NCI-H2171 (cell line): ENCODE measurements around the gene LAMA5.

Experiments used
- DNase-seq: peaks from one replicate; lab custom pipeline; 2025; lab: John Stamatoyannopoulos, UW

LAMA5 gene

GRCh38 chr20:62284448-62284847 lies 82.7 kb downstream of the LAMA5 start:
- DNase-seq: no peak

GRCh38 chr20:62282877-62283503 lies 84.1 kb downstream of the LAMA5 start:
- no peak for DNase-seq

- DNase-seq: no peak
Observed at GRCh38 chr20:62282103-62282502, 85.0 kb downstream of the LAMA5 start.

GRCh38 chr20:62281161-62281933 lies 85.8 kb downstream of the LAMA5 start:
- no peak for DNase-seq

GRCh38 chr20:62280303-62280702 lies 86.8 kb downstream of the LAMA5 start:
- DNase-seq: no peak

GRCh38 chr20:62277253-62277652 lies 89.9 kb downstream of the LAMA5 start:
- DNase-seq: no peak

- DNase-seq: no peak
Observed at GRCh38 chr20:62276439-62276838, 90.7 kb downstream of the LAMA5 start.

GRCh38 chr20:62275219-62275618 lies 91.9 kb downstream of the LAMA5 start:
- no peak for DNase-seq

- DNase-seq: no peak
Observed at GRCh38 chr20:62274332-62274950, 92.7 kb downstream of the LAMA5 start.

- DNase-seq: no peak
Observed at GRCh38 chr20:62273416-62273815, 93.7 kb downstream of the LAMA5 start.

- no peak for DNase-seq
Observed at GRCh38 chr20:62272200-62272599, 94.9 kb downstream of the LAMA5 start.

- DNase-seq: no peak
Observed at GRCh38 chr20:62269871-62270270, 97.2 kb downstream of the LAMA5 start.

GRCh38 chr20:62269378-62269777 lies 97.7 kb downstream of the LAMA5 start:
- DNase-seq: no peak

- no peak for DNase-seq
Observed at GRCh38 chr20:62268228-62268900, 98.7 kb downstream of the LAMA5 start.

GRCh38 chr20:62267543-62267942 lies 99.6 kb downstream of the LAMA5 start:
- no peak for DNase-seq

- no peak for DNase-seq
Observed at GRCh38 chr20:62266851-62267250, 100.3 kb downstream of the LAMA5 start.

- no peak for DNase-seq
Observed at GRCh38 chr20:62266340-62266739, 100.8 kb downstream of the LAMA5 start.

GRCh38 chr20:62265365-62265764 lies 101.7 kb downstream of the LAMA5 start:
- DNase-seq: no peak

- DNase-seq: no peak
Observed at GRCh38 chr20:62263396-62263795, 103.7 kb downstream of the LAMA5 start.

- no peak for DNase-seq
Observed at GRCh38 chr20:62262064-62262463, 105.0 kb downstream of the LAMA5 start.

- no peak for DNase-seq
Observed at GRCh38 chr20:62259294-62259565, 107.9 kb downstream of the LAMA5 start.
